Astrocyte (in vitro differentiated cells and primary cell): ENCODE measurements around the gene SDSL. TPM values are rescaled to one million over a fixed set of nuclear protein-coding genes. Genes with fewer than 3 reads are reported as not detected.

Source experiments
- DNase-seq: peaks from one replicate; pipeline ENCODE4 v3.0.0-alpha.2; 2010; ENCODE audit warnings: low read depth
- FAIRE-seq: peaks from 2 replicates; lab custom pipeline; 2011; peaks lifted over from hg19 to GRCh38; lab: Jason Lieb, UNC
- H2AFZ ChIP-seq: 2 replicates; pipeline ENCODE4 v1.6.0; 2012; ENCODE audit warnings: low read depth, low read length, inconsistent platforms
- H3K27ac ChIP-seq: 2 replicates; pipeline ENCODE4 v1.5.1; 2011; ENCODE audit warnings: low read depth, low read length, inconsistent platforms
- H3K27me3 ChIP-seq: 2 replicates; pipeline ENCODE4 v1.6.0; 2011; ENCODE audit warnings: low read length, inconsistent platforms; ENCODE audit not compliant: insufficient read depth
- H3K36me3 ChIP-seq: 2 replicates; pipeline ENCODE4 v1.5.1; 2011; ENCODE audit warnings: low read length, inconsistent platforms; ENCODE audit not compliant: insufficient read depth
- H3K4me1 ChIP-seq: 2 replicates; pipeline ENCODE4 v1.5.1; 2011; ENCODE audit warnings: low read length, inconsistent platforms; ENCODE audit not compliant: insufficient read depth
- H3K4me2 ChIP-seq: 2 replicates; pipeline ENCODE4 v1.6.0; 2012; ENCODE audit warnings: low read length, inconsistent platforms
- H3K4me3 ChIP-seq: 2 replicates; pipeline ENCODE4 v1.5.1; 2011; ENCODE audit warnings: low read depth, mild to moderate bottlenecking, low read length, inconsistent platforms; ENCODE audit not compliant: insufficient read depth
- H3K79me2 ChIP-seq: 2 replicates; pipeline ENCODE4 v1.6.0; 2012; ENCODE audit warnings: mild to moderate bottlenecking, low read length, inconsistent platforms; ENCODE audit not compliant: insufficient read depth
- H3K9ac ChIP-seq: 2 replicates; pipeline ENCODE4 v1.6.0; 2012; ENCODE audit warnings: mild to moderate bottlenecking, low read length, inconsistent platforms
- H3K9me3 ChIP-seq: 2 replicates; pipeline ENCODE4 v1.5.1; 2012; ENCODE audit warnings: low read depth, mild to moderate bottlenecking, low read length, inconsistent platforms; ENCODE audit not compliant: insufficient read depth
- H4K20me1 ChIP-seq: 2 replicates; pipeline ENCODE4 v1.6.0; 2012; ENCODE audit warnings: low read length, inconsistent platforms; ENCODE audit not compliant: insufficient read depth
- H3K27ac Mint-ChIP-seq: one replicate; pipeline ENCODE4 v1.8.0; 2021; ENCODE audit warnings: mild to moderate bottlenecking, mixed read lengths; ENCODE audit not compliant: unreplicated experiment
- H3K27me3 Mint-ChIP-seq: one replicate; pipeline ENCODE4 v1.8.0; 2021; ENCODE audit warnings: low read depth, mixed read lengths; ENCODE audit not compliant: unreplicated experiment
- H3K36me3 Mint-ChIP-seq: one replicate; pipeline ENCODE4 v1.8.0; 2021; ENCODE audit warnings: low read depth, mixed read lengths; ENCODE audit not compliant: unreplicated experiment
- H3K4me1 Mint-ChIP-seq: one replicate; pipeline ENCODE4 v1.8.0; 2021; ENCODE audit warnings: low read depth, mixed read lengths; ENCODE audit not compliant: unreplicated experiment
- H3K4me3 Mint-ChIP-seq: one replicate; pipeline ENCODE4 v1.8.0; 2021; ENCODE audit warnings: mild to moderate bottlenecking, moderate library complexity, mixed read lengths; ENCODE audit not compliant: unreplicated experiment
- H3K9me3 Mint-ChIP-seq: one replicate; pipeline ENCODE4 v1.8.0; 2021; ENCODE audit warnings: mild to moderate bottlenecking, mixed read lengths; ENCODE audit not compliant: unreplicated experiment
- CTCF ChIP-seq: IDR thresholded peaks from 2 replicates; pipeline ENCODE4 v1.5.1; 2011; ENCODE audit warnings: low read depth, mild to moderate bottlenecking, inconsistent platforms, low read length, moderate library complexity; ENCODE audit not compliant: insufficient read depth
- EZH2 ChIP-seq: IDR thresholded peaks from 2 replicates; pipeline ENCODE4 v1.6.1; 2012; ENCODE audit warnings: mild to moderate bottlenecking, low read length, inconsistent platforms; ENCODE audit not compliant: insufficient read depth
- total RNA-seq: library from RNA; stranded (reverse); gene quantifications from 2 replicates; pipeline ENCODE4 v1.2.1, GENCODE V29; 2021

The SDSL gene
- total RNA-seq, 1 donor from 2014 or later, result 9.5 TPM

GRCh38 chr12:113374823-113375428 is 47.3 kb upstream of the SDSL start:
- H3K9ac ChIP-seq, result no peak overlapping the region
- no peaks in the 10 kb centered on the region for H3K79me2 ChIP-seq
- DNase-seq, result no peak
- H3K4me1 Mint-ChIP-seq, result no peaks in the 10 kb centered on the region
- H3K9me3 Mint-ChIP-seq, result peaks cover 2% of the 10 kb centered on the region
- no peaks in the 10 kb centered on the region for H3K36me3 ChIP-seq
- H3K36me3 Mint-ChIP-seq, result peaks cover 20% of the 10 kb centered on the region
- no peak overlapping the region for H3K4me3 ChIP-seq
- H3K4me1 ChIP-seq, result no peaks in the 10 kb centered on the region
- no peak overlapping the region for H3K4me3 Mint-ChIP-seq
- no peaks in the 10 kb centered on the region for H3K27me3 ChIP-seq
- no peak overlapping the region for H3K27ac Mint-ChIP-seq
- no peak overlapping the region for H2AFZ ChIP-seq
- H4K20me1 ChIP-seq, result peaks cover 16% of the 10 kb centered on the region
- H3K9me3 ChIP-seq, result no peaks in the 10 kb centered on the region
- H3K4me2 ChIP-seq, result no peak overlapping the region
- H3K27ac ChIP-seq, result no peak overlapping the region
- no peaks in the 10 kb centered on the region for H3K27me3 Mint-ChIP-seq
- no peak for FAIRE-seq
- TF ChIP-seq EZH2 (no peak), CTCF (no peak)

GRCh38 chr12:113378291-113378690 is 43.9 kb upstream of the SDSL start:
- peaks cover 4% of the 10 kb centered on the region for H4K20me1 ChIP-seq
- no peaks in the 10 kb centered on the region for H3K9me3 ChIP-seq
- no peak overlapping the region for H3K27ac ChIP-seq
- peaks cover 2% of the 10 kb centered on the region for H3K36me3 ChIP-seq
- H2AFZ ChIP-seq, result no peak overlapping the region
- H3K4me3 ChIP-seq, result no peak overlapping the region
- FAIRE-seq (no peak), DNase-seq (no peak)
- no peak overlapping the region for H3K27ac Mint-ChIP-seq
- TF ChIP-seq EZH2, result no peak
- H3K4me1 Mint-ChIP-seq, result no peaks in the 10 kb centered on the region
- H3K4me2 ChIP-seq, result no peak overlapping the region
- H3K27me3 ChIP-seq, result no peaks in the 10 kb centered on the region
- H3K27me3 Mint-ChIP-seq, result no peaks in the 10 kb centered on the region
- no peak overlapping the region for H3K9ac ChIP-seq
- no peaks in the 10 kb centered on the region for H3K79me2 ChIP-seq
- peaks cover 2% of the 10 kb centered on the region for H3K9me3 Mint-ChIP-seq
- no peaks in the 10 kb centered on the region for H3K4me1 ChIP-seq
- H3K36me3 Mint-ChIP-seq, result peaks cover 19% of the 10 kb centered on the region
- no peak overlapping the region for H3K4me3 Mint-ChIP-seq

- H3K27me3 Mint-ChIP-seq, result no peaks in the 10 kb centered on the region
- no peak overlapping the region for H2AFZ ChIP-seq
- H3K4me1 Mint-ChIP-seq, result no peaks in the 10 kb centered on the region
- no peak overlapping the region for H3K4me3 Mint-ChIP-seq
- H3K27ac Mint-ChIP-seq, result no peak overlapping the region
- no peaks in the 10 kb centered on the region for H3K9me3 Mint-ChIP-seq
- no peak overlapping the region for H3K9ac ChIP-seq
- no peaks in the 10 kb centered on the region for H4K20me1 ChIP-seq
- H3K9me3 ChIP-seq, result no peaks in the 10 kb centered on the region
- no peak overlapping the region for H3K4me3 ChIP-seq
- H3K4me2 ChIP-seq, result no peak overlapping the region
- DNase-seq (no peak), FAIRE-seq (no peak)
- no peaks in the 10 kb centered on the region for H3K4me1 ChIP-seq
- no peak overlapping the region for H3K27ac ChIP-seq
- peaks cover 2% of the 10 kb centered on the region for H3K36me3 ChIP-seq
- no peaks in the 10 kb centered on the region for H3K79me2 ChIP-seq
- TF ChIP-seq CTCF, result no peak
- no peak for TF ChIP-seq EZH2
- H3K27me3 ChIP-seq, result no peaks in the 10 kb centered on the region
- H3K36me3 Mint-ChIP-seq, result peaks cover 10% of the 10 kb centered on the region
Observed at GRCh38 chr12:113381220-113381619, 41.0 kb upstream of the SDSL start.
